ENCODE measurements around the gene AKT2. TPM values are rescaled to one million over a fixed set of nuclear protein-coding genes. Genes with fewer than 3 reads are reported as not detected.
A peak's percentile ranks its signal among the peaks of the same experiment; 100 is the strongest.

AKT2 gene
- total and polyA plus RNA-seq, 2 donors from 2014 or later = 75.0 to 154 TPM

DNA sequence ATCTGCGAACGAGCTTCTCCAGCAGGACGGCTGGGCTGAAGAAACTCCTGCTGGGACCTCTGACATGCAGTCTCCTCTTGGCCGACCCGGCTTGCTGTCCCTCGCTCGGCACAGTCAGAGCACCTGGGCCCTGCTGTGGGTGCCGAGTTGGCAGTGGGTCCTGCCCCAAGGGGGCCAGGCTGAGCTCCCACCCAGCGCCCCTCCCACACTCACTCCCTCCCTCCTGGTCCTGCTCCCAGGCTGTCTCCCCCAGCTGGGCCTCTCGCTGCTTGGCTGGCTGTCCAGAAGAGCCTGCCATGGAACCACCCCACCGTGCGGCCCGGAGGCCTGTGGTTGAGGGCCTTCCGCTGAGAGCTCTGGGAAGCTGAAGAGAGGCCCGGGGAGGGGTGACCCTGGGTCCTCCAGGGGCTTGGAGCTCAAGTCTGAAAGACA, 6.0 kb downstream of the AKT2 start:
- H3K27me3 ChIP-seq (ENCODE audit: control insufficient read depth, insufficient read depth, low read length) = no peaks in the 10 kb centered on the region
- no peak for FAIRE-seq
- peaks cover 2 to 66% (median 52%) of the 10 kb centered on the region in 3 donors for H3K4me1 ChIP-seq (ENCODE audit: control insufficient read depth in 2 of 3, insufficient read depth in 2 of 3, low read depth in 1 of 3, low read length in 3 of 3)
- H3K27ac ChIP-seq (ENCODE audit: low read depth in 2 of 2, low read length in 2 of 2) = peak overlapping the region; percentile 67 to 79
- peak; percentile 70 to 91 (median 79) for DNase-seq
- H3K9me3 ChIP-seq (ENCODE audit: control insufficient read depth in 2 of 3, insufficient read depth in 1 of 3, low read length in 3 of 3) = no peaks in the 10 kb centered on the region
- peak overlapping the region in 1 of 3 donors; percentile 37 for H3K4me3 ChIP-seq (ENCODE audit: low read length in 3 of 3)
- H3K9ac ChIP-seq (ENCODE audit: low read length in 3 of 3) = peak overlapping the region in 2 of 3 donors; percentile 28 to 68
- intact Hi-C loops (cut with DNase I) = no loop called here
- no peaks in the 10 kb centered on the region for H3K36me3 ChIP-seq (ENCODE audit: control insufficient read depth in 2 of 3, insufficient read depth in 3 of 3, low read length in 3 of 3)
- TF ChIP-seq, protein P1, sequence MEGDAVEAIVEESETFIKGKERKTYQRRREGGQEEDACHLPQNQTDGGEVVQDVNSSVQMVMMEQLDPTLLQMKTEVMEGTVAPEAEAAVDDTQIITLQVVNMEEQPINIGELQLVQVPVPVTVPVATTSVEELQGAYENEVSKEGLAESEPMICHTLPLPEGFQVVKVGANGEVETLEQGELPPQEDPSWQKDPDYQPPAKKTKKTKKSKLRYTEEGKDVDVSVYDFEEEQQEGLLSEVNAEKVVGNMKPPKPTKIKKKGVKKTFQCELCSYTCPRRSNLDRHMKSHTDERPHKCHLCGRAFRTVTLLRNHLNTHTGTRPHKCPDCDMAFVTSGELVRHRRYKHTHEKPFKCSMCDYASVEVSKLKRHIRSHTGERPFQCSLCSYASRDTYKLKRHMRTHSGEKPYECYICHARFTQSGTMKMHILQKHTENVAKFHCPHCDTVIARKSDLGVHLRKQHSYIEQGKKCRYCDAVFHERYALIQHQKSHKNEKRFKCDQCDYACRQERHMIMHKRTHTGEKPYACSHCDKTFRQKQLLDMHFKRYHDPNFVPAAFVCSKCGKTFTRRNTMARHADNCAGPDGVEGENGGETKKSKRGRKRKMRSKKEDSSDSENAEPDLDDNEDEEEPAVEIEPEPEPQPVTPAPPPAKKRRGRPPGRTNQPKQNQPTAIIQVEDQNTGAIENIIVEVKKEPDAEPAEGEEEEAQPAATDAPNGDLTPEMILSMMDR (IDR thresholded peaks at IDR 0.05; ENCODE audit: borderline replicate concordance, extremely low read depth, insufficient read depth) = no peak

GRCh38 chr19:40278361-40279035, 6.6 kb downstream of the AKT2 start:
- Histone ChIP-seq H3K36me3 (ENCODE audit: control insufficient read depth in 2 of 3, insufficient read depth in 3 of 3, low read length in 3 of 3) (no peaks in the 10 kb centered on the region), H3K9me3 (ENCODE audit: control insufficient read depth in 2 of 3, insufficient read depth in 1 of 3, low read length in 3 of 3) (no peaks in the 10 kb centered on the region), H3K9ac (ENCODE audit: low read length in 3 of 3) (peak overlapping the region in 1 of 3 donors; percentile 68), H3K27ac (ENCODE audit: low read depth in 2 of 2, low read length in 2 of 2) (peak overlapping the region; percentile 67 to 79), H3K4me3 (ENCODE audit: low read length in 3 of 3) (peak overlapping the region in 1 of 3 donors; percentile 37), H3K27me3 (ENCODE audit: control insufficient read depth, insufficient read depth, low read length) (no peaks in the 10 kb centered on the region), H3K4me1 (ENCODE audit: control insufficient read depth in 2 of 3, insufficient read depth in 2 of 3, low read depth in 1 of 3, low read length in 3 of 3) (peaks cover 2 to 64% (median 47%) of the 10 kb centered on the region in 3 donors)
- FAIRE-seq (no peak), DNase-seq (peak in 3 of 5 donors; percentile 30 to 55 (median 38))
- TF ChIP-seq, protein P1 (IDR thresholded peaks at IDR 0.05; ENCODE audit: borderline replicate concordance, extremely low read depth, insufficient read depth) = no peak
- intact Hi-C loops (cut with DNase I) = no loop called here

- no peaks in the 10 kb centered on the region for H3K27me3 ChIP-seq (ENCODE audit: control insufficient read depth, insufficient read depth, low read length)
- peaks cover 0 to 3% (median 0%) of the 10 kb centered on the region in 3 donors for H3K36me3 ChIP-seq (ENCODE audit: control insufficient read depth in 2 of 3, insufficient read depth in 3 of 3, low read length in 3 of 3)
- TF ChIP-seq, protein P1 (IDR thresholded peaks at IDR 0.05; ENCODE audit: borderline replicate concordance, extremely low read depth, insufficient read depth) = no peak
- H3K4me1 ChIP-seq (ENCODE audit: control insufficient read depth in 2 of 3, insufficient read depth in 2 of 3, low read depth in 1 of 3, low read length in 3 of 3) = peaks cover 2 to 54% (median 41%) of the 10 kb centered on the region in 3 donors
- no peak overlapping the region for H3K9ac ChIP-seq (ENCODE audit: low read length in 3 of 3)
- H3K4me3 ChIP-seq (ENCODE audit: low read length in 3 of 3) = no peak overlapping the region
- intact Hi-C loops (cut with DNase I) = no loop called here
- FAIRE-seq (no peak), DNase-seq (no peak)
- H3K9me3 ChIP-seq (ENCODE audit: control insufficient read depth in 2 of 3, insufficient read depth in 1 of 3, low read length in 3 of 3) = no peaks in the 10 kb centered on the region
- no peak overlapping the region for H3K27ac ChIP-seq (ENCODE audit: low read depth in 2 of 2, low read length in 2 of 2)
Observed at GRCh38 chr19:40277356-40278059, 7.6 kb downstream of the AKT2 start.
